Smooth muscle cell of the brain vasculature (primary cell): ENCODE data around the gene C17orf114.
"Not testable (repeated sequence)": the region's sequence is repeated elsewhere in the genome, so short reads cannot be mapped to it uniquely, and the experiment has no call there.

Source experiments
- DNase-seq: peaks from one replicate; pipeline ENCODE4 v3.0.0-alpha.2; 2012; ENCODE audit warnings: low read depth, low spot score

The C17orf114 gene

GRCh38 chr17:4802228-4802627 is at the start of gene C17orf114:
TSS of gene C17orf114 (minus strand) at chr17:4802328.
- no peak for DNase-seq

- no peak for DNase-seq
These were observed 49.0 kb upstream of the C17orf114 start for GRCh38 chr17:4851084-4851483.

- no peak for DNase-seq
These were observed 48.1 kb upstream of the C17orf114 start for GRCh38 chr17:4850246-4850645.

GRCh38 chr17:4849011-4849536 is 46.9 kb upstream of the C17orf114 start:
- DNase-seq, result no peak

GRCh38 chr17:4846635-4847390 is 44.7 kb upstream of the C17orf114 start:
- DNase-seq, result no peak

- DNase-seq, result no peak
These were observed 43.0 kb upstream of the C17orf114 start for GRCh38 chr17:4845118-4845517.

- no peak for DNase-seq
These were observed 41.3 kb upstream of the C17orf114 start for GRCh38 chr17:4843321-4844000.

GRCh38 chr17:4842376-4842775 is 40.2 kb upstream of the C17orf114 start:
- DNase-seq, result no peak

- no peak for DNase-seq
These were observed 38.7 kb upstream of the C17orf114 start for GRCh38 chr17:4840893-4841242.

GRCh38 chr17:4839965-4840892 is 38.1 kb upstream of the C17orf114 start:
- no peak for DNase-seq

GRCh38 chr17:4839221-4839620 is 37.1 kb upstream of the C17orf114 start:
- DNase-seq, result no peak

- DNase-seq, result no peak
These were observed 36.2 kb upstream of the C17orf114 start for GRCh38 chr17:4838309-4838785.

- no peak for DNase-seq
These were observed 35.6 kb upstream of the C17orf114 start for GRCh38 chr17:4837471-4838308.

GRCh38 chr17:4836221-4836620 is 34.1 kb upstream of the C17orf114 start:
- no peak for DNase-seq

- no peak for DNase-seq
These were observed 32.5 kb upstream of the C17orf114 start for GRCh38 chr17:4834681-4835020.

GRCh38 chr17:4833941-4834680 is 32.0 kb upstream of the C17orf114 start:
- no peak for DNase-seq

- peak; percentile 83 for DNase-seq
These were observed 31.2 kb upstream of the C17orf114 start, which contains the start of gene MINK1 for GRCh38 chr17:4833178-4833940. TSS of gene MINK1 (plus strand) at chr17:4833340. CDS start at chr17:4833584, 244 bp downstream.

- DNase-seq, result not testable (repeated sequence)
These were observed 30.7 kb upstream of the C17orf114 start for GRCh38 chr17:4832829-4833177.

GRCh38 chr17:4827399-4827798 is 25.3 kb upstream of the C17orf114 start:
- no peak for DNase-seq
